Activated naive CD4-positive, alpha-beta T cell (primary cell): ENCODE results near the gene SP140.
"Not testable (repeated sequence)": the region's sequence is repeated elsewhere in the genome, so short reads cannot be mapped to it uniquely, and the experiment has no call there.

ENCODE experiments used
- DNase-seq, 4 experiments: peaks; one replicate each; lab custom pipeline; 2025; lab: John Stamatoyannopoulos, UW

The SP140 gene

DNA sequence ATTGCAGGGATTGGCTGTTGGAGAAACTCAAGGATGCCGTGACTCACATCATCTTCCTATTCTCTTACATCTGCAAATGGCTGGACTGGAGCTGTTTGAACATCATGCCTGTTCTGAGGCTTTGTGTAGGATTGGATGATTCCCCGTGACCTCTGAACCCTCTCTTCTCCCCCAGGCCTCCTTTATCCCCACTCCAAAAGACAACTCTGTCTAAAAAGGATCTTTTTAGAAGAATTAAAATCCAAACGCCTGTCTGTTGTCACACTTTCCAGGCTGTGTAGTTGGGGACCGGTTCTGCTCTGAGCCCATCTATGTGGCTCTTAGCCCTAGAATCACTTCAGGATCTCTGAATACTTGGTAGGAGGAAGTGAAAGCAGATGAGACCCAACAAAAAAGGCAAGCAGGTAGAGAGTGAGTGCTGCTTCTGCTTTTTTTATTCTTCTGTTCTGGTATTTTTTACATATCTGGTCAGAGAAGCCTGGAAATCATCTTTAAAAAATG, 565 bp downstream of the SP140 start:
- no peak for DNase-seq

DNA sequence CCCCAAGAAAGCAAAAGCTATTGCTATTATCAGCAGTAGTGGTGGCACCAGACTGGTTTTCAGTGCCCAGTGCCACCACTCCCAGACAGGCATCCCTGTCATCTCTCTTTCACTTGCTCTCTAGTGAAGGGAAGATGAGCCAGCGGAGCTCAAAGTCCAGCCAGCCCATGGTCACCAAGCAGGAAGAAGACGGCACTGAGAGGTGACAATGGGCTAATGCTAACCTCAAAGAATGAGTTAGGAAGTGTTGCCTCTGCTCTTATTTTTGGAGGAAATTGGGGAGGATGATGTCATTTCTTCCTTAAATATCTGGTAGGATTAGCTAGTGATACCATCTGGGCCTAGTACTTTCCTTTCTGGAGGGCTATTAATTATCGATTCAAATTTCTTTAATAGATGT, 1.7 kb downstream of the SP140 start:
- DNase-seq: no peak

DNA sequence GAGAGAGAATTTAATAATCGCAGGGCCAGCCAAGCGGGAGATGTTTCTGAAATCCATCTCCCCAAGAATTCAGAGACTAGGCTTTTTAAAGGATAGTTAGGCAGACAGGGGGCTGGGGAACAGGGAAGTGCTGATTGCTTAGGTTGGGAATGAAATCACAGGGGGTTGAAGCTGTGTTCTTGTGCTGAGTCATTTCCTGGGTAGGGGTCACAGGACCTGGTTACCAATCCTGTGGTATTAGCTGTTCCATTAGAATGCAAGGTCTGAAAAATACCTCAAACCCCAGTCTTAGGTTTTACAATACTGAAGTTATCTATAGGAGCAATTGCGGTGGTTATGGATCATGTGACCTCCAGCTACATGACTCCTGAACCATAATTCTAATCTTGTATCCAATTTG, 4.6 kb downstream of the SP140 start:
- DNase-seq: no peak

DNA sequence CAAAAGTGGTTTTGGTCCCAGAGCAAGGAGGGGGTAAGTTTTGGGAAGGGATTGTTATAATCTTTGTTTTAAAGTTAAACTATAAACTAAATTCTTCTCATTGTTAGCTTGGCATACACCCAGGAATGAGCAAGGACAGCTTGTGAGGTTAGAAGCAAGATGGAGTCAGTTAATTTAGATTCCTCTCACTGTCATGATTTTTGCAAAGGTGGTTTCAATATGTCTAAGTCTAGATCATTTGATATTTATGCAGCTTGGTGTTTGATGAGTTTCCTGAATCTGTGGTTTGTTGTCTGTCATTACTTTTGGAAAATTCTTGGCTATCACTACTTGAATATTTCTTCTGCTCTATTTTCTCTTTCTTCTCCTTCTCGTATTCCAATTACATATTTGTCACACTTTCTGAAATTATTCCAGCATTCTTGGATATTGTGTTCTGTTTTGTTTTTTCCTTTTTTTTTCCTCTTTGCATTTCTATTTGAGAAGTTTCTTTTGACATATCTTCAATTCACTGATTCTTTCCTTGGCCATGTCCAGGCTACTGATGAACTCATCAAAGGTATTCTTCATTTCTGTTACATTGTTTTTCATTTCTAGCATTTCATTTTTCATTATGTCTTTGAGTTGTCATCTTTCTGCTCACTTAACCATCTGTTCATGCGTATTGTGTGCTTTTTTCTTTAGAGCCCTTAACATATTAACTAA, 5.1 kb downstream of the SP140 start:
- no peak for DNase-seq

DNA sequence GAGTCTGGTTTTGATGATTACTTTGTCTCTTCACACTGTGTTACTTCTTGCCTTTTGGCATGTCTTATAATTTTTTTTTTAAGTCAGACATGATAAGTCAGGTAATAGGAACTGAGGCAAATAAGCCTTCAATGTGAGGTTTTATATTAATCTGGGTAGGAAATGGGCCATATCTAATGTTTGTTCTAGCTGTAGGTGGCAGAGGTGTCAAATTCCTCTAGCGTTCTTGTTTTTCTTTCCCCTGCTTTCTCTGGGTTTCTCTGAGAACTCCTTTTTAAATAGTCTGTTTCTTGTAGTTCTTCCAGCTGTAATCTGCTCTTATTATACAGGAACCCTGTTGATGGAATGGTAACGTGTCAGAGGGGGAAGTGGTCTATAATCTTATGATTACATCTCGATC, 5.7 kb downstream of the SP140 start:
- DNase-seq: no peak

DNA sequence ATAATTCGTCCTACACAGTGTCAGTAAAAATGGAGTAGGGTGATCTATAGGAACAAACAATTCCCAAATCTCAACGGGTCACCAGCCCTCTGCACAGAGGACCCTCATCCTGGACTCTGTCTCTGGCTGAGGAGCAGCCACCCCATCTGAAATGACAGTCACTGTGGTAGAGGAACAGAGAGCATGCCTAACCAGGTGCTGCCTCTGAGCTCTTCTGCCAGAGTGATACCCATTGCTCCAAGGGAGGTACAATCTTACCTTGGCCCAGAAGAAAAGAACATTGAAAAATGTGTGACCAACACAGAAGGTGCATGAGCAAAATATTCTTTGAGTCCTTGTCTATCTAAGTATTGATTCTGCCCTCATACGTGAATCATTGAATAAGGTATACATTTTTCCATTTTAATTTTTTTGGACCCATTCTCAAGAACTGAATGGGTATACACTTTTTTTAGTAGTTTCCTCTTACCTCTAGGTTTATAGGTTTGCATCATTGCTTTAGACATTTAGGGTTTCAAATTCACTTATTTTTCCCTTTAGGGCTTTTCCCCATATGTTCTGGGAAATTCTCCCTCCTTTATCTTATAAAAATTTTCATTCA, 8.7 kb downstream of the SP140 start:
- DNase-seq: no peak

GRCh38 chr2:230234845-230235244, 9.3 kb downstream of the SP140 start:
- DNase-seq: no peak

DNA sequence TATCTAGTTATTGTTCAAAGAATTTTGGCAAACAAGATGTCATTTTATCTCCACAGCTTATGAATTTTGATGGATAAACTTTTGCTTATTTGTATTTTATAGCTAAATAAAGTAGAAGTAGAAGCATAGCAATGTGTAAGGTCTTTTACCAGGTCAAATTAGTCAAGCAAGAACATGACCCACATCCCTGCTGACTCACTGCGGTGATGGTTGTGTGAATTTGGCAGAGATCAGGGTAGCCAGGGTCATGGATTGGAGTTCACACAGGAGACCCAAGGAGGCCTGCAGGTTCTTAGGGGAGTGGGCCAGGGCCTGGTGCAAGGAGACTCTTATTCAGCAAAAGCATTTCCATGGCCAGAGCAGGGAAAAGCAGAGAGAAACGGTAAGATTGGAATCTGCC, 18.7 kb downstream of the SP140 start:
- DNase-seq: no peak

DNA sequence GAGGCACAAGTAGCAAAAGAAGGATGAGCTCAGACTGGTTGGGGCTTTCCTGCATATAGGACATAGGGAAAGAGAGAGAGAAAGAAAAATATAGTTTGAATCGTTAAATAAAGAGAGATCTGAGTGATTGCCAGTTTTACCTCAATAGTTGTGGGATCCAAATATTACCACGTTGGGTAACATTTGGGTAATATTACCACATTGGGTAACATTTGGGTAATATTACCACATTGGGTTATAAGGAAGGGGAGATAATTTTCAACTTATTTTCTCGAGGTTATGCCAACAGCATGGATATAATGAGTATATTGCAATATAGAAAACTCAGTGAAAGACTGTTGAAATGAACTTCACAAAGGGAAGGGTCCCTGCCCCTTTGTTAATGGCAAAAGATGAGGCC, 20.7 kb downstream of the SP140 start:
- no peak for DNase-seq

- DNase-seq: no peak
Measured at GRCh38 chr2:230250231-230250630, 24.7 kb downstream of the SP140 start.

DNA sequence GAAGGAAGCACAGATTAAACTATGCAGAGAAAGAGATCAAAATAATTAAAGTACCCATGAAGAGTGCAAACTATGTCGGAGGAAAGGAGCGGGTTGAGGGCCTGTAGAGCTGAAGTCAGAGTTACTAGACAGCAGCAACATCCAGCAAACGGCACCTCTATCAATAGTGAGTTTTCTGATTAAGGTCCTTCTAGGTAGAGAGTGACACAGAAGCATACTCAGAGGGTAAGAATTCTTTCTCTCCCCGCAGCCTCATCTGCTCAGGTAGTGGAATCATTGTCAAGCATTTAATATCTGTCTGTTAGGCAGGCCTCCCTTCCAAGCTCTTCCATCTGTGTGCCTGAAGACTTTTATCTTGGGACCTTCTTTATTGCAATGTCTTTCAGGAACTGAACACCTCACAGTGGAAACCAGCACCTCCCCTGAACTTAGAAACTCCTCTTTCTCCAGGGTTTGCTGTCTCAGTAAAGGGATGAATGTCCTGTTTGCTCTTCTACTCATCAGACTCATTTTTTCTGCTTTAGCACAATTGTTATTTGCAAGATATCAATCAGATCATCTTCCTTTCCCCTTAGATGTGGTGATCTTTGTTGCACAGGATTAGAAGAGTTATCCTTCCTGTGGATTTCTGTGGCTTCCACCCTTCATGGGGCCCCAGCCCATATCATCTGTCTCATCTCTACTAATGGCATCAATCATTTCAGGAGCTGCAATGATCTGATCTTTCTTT, 28.8 kb downstream of the SP140 start:
- no peak for DNase-seq

DNA sequence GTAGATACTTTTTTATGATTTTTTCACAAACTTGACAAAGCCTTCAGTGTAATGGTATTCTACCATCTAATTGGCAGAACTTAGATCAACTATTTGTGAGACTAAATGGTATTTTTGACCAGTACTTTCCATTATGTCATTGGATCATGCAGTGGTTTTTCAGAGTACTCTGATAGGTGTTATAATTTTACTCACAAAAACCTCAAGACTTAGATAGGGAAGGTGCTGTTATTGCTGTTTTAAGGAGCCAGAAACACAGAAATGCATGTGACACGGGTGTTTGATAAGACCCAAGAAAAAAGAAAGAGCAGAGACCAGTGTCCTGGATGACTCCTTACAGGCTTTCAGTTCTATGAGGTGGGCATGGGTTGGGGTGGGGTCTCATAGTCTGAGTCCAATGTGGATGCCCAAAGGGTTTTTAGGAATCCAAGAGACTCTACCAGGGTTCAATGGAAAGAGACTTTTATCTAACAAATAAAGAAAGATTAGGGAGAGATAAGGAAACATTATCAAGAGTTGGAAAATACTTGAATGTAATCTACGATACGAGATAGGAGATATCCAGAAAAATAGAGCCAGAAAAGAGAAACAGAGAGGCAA, 31.3 kb downstream of the SP140 start:
- no peak for DNase-seq

- DNase-seq: no peak
Measured at GRCh38 chr2:230258483-230258882, 32.9 kb downstream of the SP140 start.

GRCh38 chr2:230262246-230262645, 36.7 kb downstream of the SP140 start:
- DNase-seq: no peak

DNA sequence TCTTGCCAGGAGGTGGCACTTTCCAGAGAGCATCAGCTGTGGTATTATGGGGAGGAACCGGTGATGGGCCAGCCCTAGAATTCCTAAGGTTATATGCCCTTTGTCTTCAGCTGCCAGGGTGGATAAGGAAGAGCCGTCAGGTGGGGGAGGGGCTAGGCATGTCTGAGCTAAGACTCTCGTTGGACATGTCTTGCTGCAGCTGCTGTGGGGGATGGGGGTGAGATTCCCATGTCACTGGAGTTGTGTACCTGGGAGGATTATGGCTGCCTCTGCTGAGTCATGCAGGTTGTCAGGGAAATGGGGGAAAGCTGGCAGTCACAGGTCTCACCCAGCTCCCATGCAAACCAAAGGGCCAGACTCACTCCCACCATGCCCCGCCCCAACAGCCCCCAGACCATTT, 39.4 kb downstream of the SP140 start:
- DNase-seq: not testable (repeated sequence)

DNA sequence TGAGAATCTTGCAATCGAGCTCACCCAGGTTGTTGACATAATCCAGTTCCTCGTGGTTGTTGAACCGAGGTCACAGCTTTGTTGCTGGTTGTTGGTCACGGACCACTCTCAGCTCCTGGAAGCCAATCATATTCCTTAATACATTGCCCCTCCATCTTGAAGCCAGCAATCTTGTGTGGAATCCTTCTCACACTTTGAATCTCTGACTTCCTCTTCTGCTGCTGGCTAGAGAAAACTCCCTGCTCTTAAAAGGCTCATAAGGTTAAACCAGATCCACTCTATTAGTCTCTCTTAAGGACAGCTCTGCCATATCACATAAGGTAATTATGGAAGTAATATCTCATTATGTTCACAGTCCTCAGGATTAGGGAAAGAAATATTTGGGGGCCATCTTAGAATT, 41.1 kb downstream of the SP140 start:
- no peak for DNase-seq

GRCh38 chr2:230267059-230267458, 41.5 kb downstream of the SP140 start:
- no peak for DNase-seq

GRCh38 chr2:230267556-230267955, 42.0 kb downstream of the SP140 start:
- DNase-seq: no peak

DNA sequence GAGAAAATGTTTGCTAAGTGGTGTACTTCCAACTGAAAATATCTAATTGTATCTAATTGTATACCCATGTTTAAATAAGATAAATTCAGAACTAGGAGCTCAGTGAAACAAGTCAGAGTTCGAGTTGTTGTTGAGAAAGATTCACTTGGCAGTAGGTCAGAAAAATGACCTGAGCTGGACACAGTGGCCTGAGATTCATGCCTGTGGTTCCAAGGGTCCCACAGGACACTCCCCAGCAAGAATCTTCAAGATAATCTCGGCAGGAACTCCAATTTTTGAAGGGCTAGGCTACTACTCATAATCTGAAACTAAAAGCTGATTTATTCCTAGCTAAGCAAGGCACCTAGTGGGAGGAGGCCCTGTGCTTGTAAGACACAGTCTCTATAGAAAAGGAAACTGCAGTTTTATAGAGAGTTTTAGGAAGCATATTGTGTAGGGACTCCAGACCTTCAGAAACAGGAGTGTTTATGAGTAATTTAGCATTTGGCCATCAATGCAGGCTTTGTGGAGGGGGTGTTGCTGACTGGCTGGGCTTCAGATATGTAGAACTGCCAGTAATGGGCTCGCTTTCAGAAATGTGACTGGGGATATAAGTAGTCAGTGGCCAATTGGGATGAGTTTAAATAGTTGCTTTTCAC, 43.2 kb downstream of the SP140 start:
- DNase-seq: no peak

- DNase-seq: no peak
Measured at GRCh38 chr2:230269715-230270114, 44.2 kb downstream of the SP140 start.

DNA sequence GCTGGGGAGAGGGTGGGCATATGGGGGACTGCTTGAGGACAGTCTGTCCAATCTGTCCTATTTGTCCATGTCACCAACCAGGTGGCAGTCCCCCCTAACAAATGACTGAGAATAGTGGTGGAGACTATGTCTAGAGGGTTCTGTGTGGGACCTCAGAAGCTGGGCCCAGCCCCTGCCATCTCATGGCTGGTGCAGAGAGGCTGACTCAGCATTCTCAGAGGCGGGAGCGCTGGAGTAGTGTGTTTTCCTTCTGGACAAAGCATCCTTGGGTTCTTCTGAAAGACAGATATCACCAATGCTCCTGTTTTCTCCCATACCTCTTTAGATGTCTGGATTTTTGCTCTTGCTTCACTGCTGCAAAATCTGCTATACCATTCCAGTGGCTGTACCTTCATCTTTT, 57.4 kb downstream of the SP140 start:
- no peak for DNase-seq

DNA sequence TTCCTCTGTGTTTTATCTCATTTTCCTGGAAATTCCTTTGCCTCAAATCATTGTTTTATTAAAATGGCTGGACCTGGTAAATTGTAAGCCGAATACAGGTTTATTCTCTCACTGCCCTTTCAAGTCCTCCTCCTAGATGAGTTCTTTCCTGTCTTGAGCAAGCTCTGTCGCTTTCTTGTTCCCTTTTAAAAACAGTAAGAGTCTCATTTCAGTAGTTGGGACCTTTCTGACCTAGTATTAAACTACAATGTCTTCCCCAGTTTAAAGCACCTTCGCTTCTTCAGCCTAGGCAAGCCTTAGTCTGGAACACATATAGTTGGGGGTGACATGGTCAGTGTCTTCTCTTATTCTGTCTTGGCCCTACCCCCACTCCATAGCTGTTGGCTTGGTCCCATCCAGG, 60.5 kb downstream of the SP140 start:
- DNase-seq: no peak
